IMR-90 (cell line): ENCODE measurements around the gene BMP3.

Experiments
- BHLHE40 ChIP-seq: fragments of 150-350 bp; IDR thresholded peaks from 2 replicates; pipeline ENCODE4 v1.6.1; 2016; ENCODE audit warnings: mild to moderate bottlenecking, low read depth, low read length
- CEBPB ChIP-seq: IDR thresholded peaks from 2 replicates; pipeline ENCODE4 v1.6.1; 2012; ENCODE audit warnings: low read depth, low read length, improper control_type of control experiment
- CHD1 ChIP-seq: IDR thresholded peaks from 2 replicates; pipeline ENCODE4 v1.6.1; 2012; ENCODE audit warnings: low read depth, low read length, improper control_type of control experiment
- ELK1 ChIP-seq: fragments of 150-350 bp; IDR thresholded peaks from 2 replicates; pipeline ENCODE4 v1.6.1; 2016; ENCODE audit warnings: low read depth, mild to moderate bottlenecking, low read length, moderate library complexity, borderline replicate concordance
- MAFK ChIP-seq: IDR thresholded peaks from 2 replicates; pipeline ENCODE4 v1.6.1; 2012; ENCODE audit warnings: low read depth, low read length, improper control_type of control experiment
- POLR2A ChIP-seq: IDR thresholded peaks from 2 replicates; pipeline ENCODE4 v1.6.1; 2012; ENCODE audit warnings: mild to moderate bottlenecking, low read depth, low read length
- SMC3 ChIP-seq: fragments of 150-350 bp; IDR thresholded peaks from 2 replicates; pipeline ENCODE4 v1.6.1; 2016; ENCODE audit warnings: low read depth, mild to moderate bottlenecking, antibody characterized with exemption, low read length, moderate library complexity
- TF ChIP-seq, protein P1 (sequence below): conservative IDR thresholded peaks from 2 replicates; pipeline ENCODE4 v1.5.1; 2012; ENCODE audit warnings: mild to moderate bottlenecking, low read depth, low read length, improper control_type of control experiment

DNA sequence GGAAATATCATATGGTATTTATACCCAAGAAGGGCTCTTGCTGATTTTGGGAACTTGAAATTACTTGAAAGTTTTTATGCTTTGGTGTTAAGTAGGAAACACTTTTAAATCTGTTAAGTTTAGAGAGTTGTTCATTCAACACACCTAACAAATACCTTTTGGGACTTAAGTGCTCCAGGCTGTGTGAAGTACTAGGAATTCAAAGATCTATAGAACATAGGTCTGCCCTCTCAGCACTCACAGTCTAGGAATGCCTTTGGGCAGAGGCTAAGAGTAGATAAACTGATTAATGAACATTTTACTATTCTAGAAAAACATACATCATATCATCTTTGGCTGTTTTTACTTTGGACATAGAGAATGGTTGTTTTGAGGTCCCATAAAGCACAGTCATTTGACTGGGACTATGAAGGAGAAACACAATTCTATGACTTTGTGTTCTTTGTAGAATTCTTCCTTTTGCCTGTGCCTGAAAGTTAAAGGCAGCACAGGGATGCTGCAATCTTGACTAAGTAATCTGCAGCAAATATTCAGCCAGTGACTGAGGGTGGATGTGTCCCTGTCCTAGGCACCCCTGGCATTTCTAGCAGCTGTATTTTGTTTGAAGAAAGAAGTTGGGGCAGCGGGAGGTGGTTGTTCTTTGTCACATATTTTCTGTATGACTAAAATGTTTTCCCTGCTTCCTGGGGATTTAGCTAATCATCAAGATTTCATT lies 8.3 kb downstream of the BMP3 start:
- no peak for TF ChIP-seq POLR2A
- TF ChIP-seq CHD1, result no peak
- TF ChIP-seq SMC3, result no peak
- TF ChIP-seq, protein P1, sequence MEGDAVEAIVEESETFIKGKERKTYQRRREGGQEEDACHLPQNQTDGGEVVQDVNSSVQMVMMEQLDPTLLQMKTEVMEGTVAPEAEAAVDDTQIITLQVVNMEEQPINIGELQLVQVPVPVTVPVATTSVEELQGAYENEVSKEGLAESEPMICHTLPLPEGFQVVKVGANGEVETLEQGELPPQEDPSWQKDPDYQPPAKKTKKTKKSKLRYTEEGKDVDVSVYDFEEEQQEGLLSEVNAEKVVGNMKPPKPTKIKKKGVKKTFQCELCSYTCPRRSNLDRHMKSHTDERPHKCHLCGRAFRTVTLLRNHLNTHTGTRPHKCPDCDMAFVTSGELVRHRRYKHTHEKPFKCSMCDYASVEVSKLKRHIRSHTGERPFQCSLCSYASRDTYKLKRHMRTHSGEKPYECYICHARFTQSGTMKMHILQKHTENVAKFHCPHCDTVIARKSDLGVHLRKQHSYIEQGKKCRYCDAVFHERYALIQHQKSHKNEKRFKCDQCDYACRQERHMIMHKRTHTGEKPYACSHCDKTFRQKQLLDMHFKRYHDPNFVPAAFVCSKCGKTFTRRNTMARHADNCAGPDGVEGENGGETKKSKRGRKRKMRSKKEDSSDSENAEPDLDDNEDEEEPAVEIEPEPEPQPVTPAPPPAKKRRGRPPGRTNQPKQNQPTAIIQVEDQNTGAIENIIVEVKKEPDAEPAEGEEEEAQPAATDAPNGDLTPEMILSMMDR, result no peak
- TF ChIP-seq CEBPB, result no peak
- TF ChIP-seq ELK1, result no peak
- no peak for TF ChIP-seq BHLHE40
- TF ChIP-seq MAFK, result no peak
